Trophoblast cell (in vitro differentiated cells and primary cell): ENCODE measurements around the gene ANKS1B.
"Not testable (repeated sequence)": the region's sequence is repeated elsewhere in the genome, so short reads cannot be mapped to it uniquely, and the experiment has no call there.

Experiments
- DNase-seq, 2 donors: peaks; one replicate each; pipeline ENCODE4 v3.0.0-alpha.2; 2016
- H2AFZ ChIP-seq: 2 replicates; pipeline ENCODE4 v1.6.1; 2013; ENCODE audit warnings: low read length, moderate library complexity, mild to moderate bottlenecking; ENCODE audit not compliant: insufficient read depth, poor library complexity
- H2AK5ac ChIP-seq: 2 replicates; pipeline ENCODE4 v1.6.1; 2013; ENCODE audit warnings: mild to moderate bottlenecking, low read length
- H2BK120ac ChIP-seq: 2 replicates; pipeline ENCODE4 v1.6.1; 2013; ENCODE audit warnings: low read length, mild to moderate bottlenecking, moderate library complexity; ENCODE audit not compliant: insufficient read depth, poor library complexity
- H2BK12ac ChIP-seq: 2 replicates; pipeline ENCODE4 v1.6.1; 2013; ENCODE audit warnings: mild to moderate bottlenecking, low read length, moderate library complexity
- H2BK5ac ChIP-seq: 2 replicates; pipeline ENCODE4 v1.6.1; 2013; ENCODE audit warnings: low read length, low read depth, moderate library complexity, mild to moderate bottlenecking; ENCODE audit not compliant: poor library complexity
- H3K14ac ChIP-seq: 2 replicates; pipeline ENCODE4 v1.6.1; 2013; ENCODE audit warnings: mild to moderate bottlenecking, low read length
- H3K18ac ChIP-seq: 2 replicates; pipeline ENCODE4 v1.6.1; 2013; ENCODE audit warnings: mild to moderate bottlenecking, low read length
- H3K23ac ChIP-seq: 2 replicates; pipeline ENCODE4 v1.6.1; 2013; ENCODE audit warnings: low read length
- H3K27ac ChIP-seq: 2 replicates; pipeline ENCODE4 v1.5.1; 2013; ENCODE audit warnings: low read depth, mild to moderate bottlenecking, inconsistent platforms, low read length, moderate library complexity
- H3K27me3 ChIP-seq: 2 replicates; pipeline ENCODE4 v1.6.1; 2013; ENCODE audit warnings: inconsistent platforms, mild to moderate bottlenecking, low read length, moderate library complexity; ENCODE audit not compliant: insufficient read depth
- H3K36me3 ChIP-seq, 2 experiments: 1 replicate in 1 of 2; 2 replicates in 1 of 2; pipeline ENCODE4 v1.6.1; 2013; ENCODE audit warnings: low read length in 2 of 2, mild to moderate bottlenecking in 2 of 2, moderate library complexity in 1 of 2; ENCODE audit not compliant: insufficient read depth in 2 of 2, control insufficient read depth in 1 of 2
- H3K4ac ChIP-seq: 2 replicates; pipeline ENCODE4 v1.6.1; 2013; ENCODE audit warnings: low read depth, mild to moderate bottlenecking, low read length, moderate library complexity
- H3K4me1 ChIP-seq, 2 experiments: 1 replicate in 1 of 2; 2 replicates in 1 of 2; pipeline ENCODE4 v1.6.1; 2013; ENCODE audit warnings: low read length in 2 of 2, mild to moderate bottlenecking in 2 of 2, moderate library complexity in 1 of 2; ENCODE audit not compliant: insufficient read depth in 2 of 2, control insufficient read depth in 1 of 2
- H3K4me2 ChIP-seq: 2 replicates; pipeline ENCODE4 v1.6.1; 2013; ENCODE audit warnings: inconsistent platforms, mild to moderate bottlenecking, low read length, moderate library complexity
- H3K4me3 ChIP-seq: 2 replicates; pipeline ENCODE4 v1.5.1; 2013; ENCODE audit warnings: mild to moderate bottlenecking, low read depth, low read length, inconsistent platforms
- H3K79me1 ChIP-seq: one replicate; pipeline ENCODE4 v1.6.1; 2013; ENCODE audit warnings: low read length
- H3K79me2 ChIP-seq: 2 replicates; pipeline ENCODE4 v1.6.1; 2013; ENCODE audit warnings: low read length, mild to moderate bottlenecking; ENCODE audit not compliant: control insufficient read depth, insufficient read depth, poor library complexity
- H3K9ac ChIP-seq: 2 replicates; pipeline ENCODE4 v1.6.1; 2013; ENCODE audit warnings: mild to moderate bottlenecking, low read length
- H3K9me3 ChIP-seq: 2 replicates; pipeline ENCODE4 v1.6.1; 2013; ENCODE audit warnings: low read depth, mild to moderate bottlenecking, control low read depth, inconsistent platforms, low read length; ENCODE audit not compliant: insufficient read depth
- H4K12ac ChIP-seq: 2 replicates; pipeline ENCODE4 v1.6.1; 2013; ENCODE audit warnings: low read depth, mild to moderate bottlenecking, low read length, moderate library complexity
- H4K8ac ChIP-seq: 2 replicates; pipeline ENCODE4 v1.6.1; 2013; ENCODE audit warnings: low read depth, mild to moderate bottlenecking, low read length, moderate library complexity
- H4K91ac ChIP-seq: one replicate; pipeline ENCODE4 v1.6.1; 2013; ENCODE audit warnings: low read depth, mild to moderate bottlenecking, low read length, moderate library complexity
- WGBS: extraction: QIAGEN DNeasy Blood & Tissue Kit; methylation state at CpG from one replicate; pipeline ENCODE4 v1.1.7; 2013; ENCODE audit warnings: missing lambda C conversion rate; ENCODE audit not compliant: insufficient read length, insufficient coverage; ENCODE audit errors: extremely low coverage; 5-methylcytosine and 5-hydroxymethylcytosine counted together

ANKS1B gene

DNA sequence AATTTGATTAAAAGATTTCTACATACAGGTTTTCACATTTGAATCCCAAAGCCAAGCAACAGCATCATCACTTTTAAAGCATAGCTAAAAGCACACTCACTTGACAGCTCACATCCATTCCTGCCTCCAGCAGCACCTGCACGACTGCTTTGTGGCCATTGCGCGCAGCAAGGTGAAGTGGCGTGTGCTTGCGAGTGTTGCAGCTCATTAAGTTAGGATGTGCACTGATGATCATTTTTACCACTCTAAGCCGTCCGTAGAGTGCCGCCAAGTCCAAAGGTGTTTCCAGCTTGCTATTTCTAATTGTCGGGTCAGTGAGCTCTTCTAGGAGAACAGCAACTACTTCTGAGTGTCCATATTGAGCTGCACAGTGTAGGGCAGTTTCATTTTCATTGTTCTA, 178.4 kb downstream of the ANKS1B start:
- no CpG with 5 or more reads among the region's 9 CpGs for WGBS
- no peaks in the 10 kb centered on the region for H3K79me1 ChIP-seq
- DNase-seq, result no peak

GRCh38 chr12:99804715-99805114, 180.0 kb downstream of the ANKS1B start:
- Histone ChIP-seq H3K36me3 (no peaks in the 10 kb centered on the region), H3K14ac (no peak overlapping the region), H3K4ac (no peak overlapping the region)

More for the DNA sequence above, 178.4 kb downstream of the ANKS1B start:
- Histone ChIP-seq H2BK5ac (no peak overlapping the region), H3K4me3 (no peak overlapping the region), H2AFZ (no peak overlapping the region), H3K14ac (no peak overlapping the region), H3K4me2 (no peak overlapping the region), H3K27ac (no peak overlapping the region), H3K9ac (no peak overlapping the region), H4K91ac (no peak overlapping the region), H2BK120ac (no peak overlapping the region), H4K12ac (no peak overlapping the region), H4K8ac (no peak overlapping the region), H3K27me3 (no peaks in the 10 kb centered on the region), H3K18ac (no peak overlapping the region), H2BK12ac (no peak overlapping the region), H3K36me3 (no peaks in the 10 kb centered on the region), H2AK5ac (no peak overlapping the region), H3K4me1 (no peaks in the 10 kb centered on the region), H3K9me3 (no peaks in the 10 kb centered on the region), H3K79me2 (no peaks in the 10 kb centered on the region), H3K4ac (no peak overlapping the region), H3K23ac (no peak overlapping the region)

GRCh38 chr12:99800605-99801004, 184.1 kb downstream of the ANKS1B start:
- Histone ChIP-seq H4K91ac (no peak overlapping the region), H3K79me1 (no peaks in the 10 kb centered on the region), H3K4me3 (no peak overlapping the region), H4K12ac (no peak overlapping the region), H3K4me1 (no peaks in the 10 kb centered on the region), H3K9ac (no peak overlapping the region), H3K9me3 (no peaks in the 10 kb centered on the region), H3K36me3 (no peaks in the 10 kb centered on the region), H4K8ac (no peak overlapping the region), H3K27ac (no peak overlapping the region), H3K79me2 (no peaks in the 10 kb centered on the region), H3K4ac (no peak overlapping the region), H3K4me2 (no peak overlapping the region), H3K27me3 (no peaks in the 10 kb centered on the region), H3K23ac (no peak overlapping the region), H2BK12ac (no peak overlapping the region), H2BK120ac (no peak overlapping the region), H2AK5ac (no peak overlapping the region), H2BK5ac (no peak overlapping the region), H2AFZ (no peak overlapping the region), H3K18ac (no peak overlapping the region), H3K14ac (no peak overlapping the region)
- no CpG with 5 or more reads among the region's 2 CpGs for WGBS
- DNase-seq, result no peak

More at GRCh38 chr12:99804715-99805114, 180.0 kb downstream of the ANKS1B start:
- Histone ChIP-seq H4K91ac (no peak overlapping the region), H4K12ac (no peak overlapping the region), H2AFZ (no peak overlapping the region), H3K4me3 (no peak overlapping the region), H3K79me1 (no peaks in the 10 kb centered on the region), H3K4me2 (no peak overlapping the region), H3K23ac (no peak overlapping the region), H3K27me3 (no peaks in the 10 kb centered on the region), H3K79me2 (no peaks in the 10 kb centered on the region), H3K18ac (no peak overlapping the region), H3K27ac (no peak overlapping the region), H2AK5ac (no peak overlapping the region), H4K8ac (no peak overlapping the region), H3K9me3 (no peaks in the 10 kb centered on the region), H2BK5ac (no peak overlapping the region), H2BK120ac (no peak overlapping the region), H3K4me1 (no peaks in the 10 kb centered on the region), H2BK12ac (no peak overlapping the region), H3K9ac (no peak overlapping the region)
- DNase-seq, result no peak

- not testable (repeated sequence) for DNase-seq, H3K4me3 ChIP-seq, H4K91ac ChIP-seq, H3K27me3 ChIP-seq, H3K14ac ChIP-seq, H3K4me1 ChIP-seq, H3K4me2 ChIP-seq, H3K4ac ChIP-seq, H4K8ac ChIP-seq, H2BK5ac ChIP-seq, H3K79me2 ChIP-seq, H3K27ac ChIP-seq, H2AK5ac ChIP-seq, H2BK120ac ChIP-seq, H3K18ac ChIP-seq, H4K12ac ChIP-seq, H3K9ac ChIP-seq, H3K23ac ChIP-seq, H3K9me3 ChIP-seq, H3K36me3 ChIP-seq, H2AFZ ChIP-seq, H2BK12ac ChIP-seq, H3K79me1 ChIP-seq
- no CpG with 5 or more reads among the region's 4 CpGs for WGBS
Observed at GRCh38 chr12:99797931-99798330, 186.8 kb downstream of the ANKS1B start.
